Thoracic aorta (tissue), 2 donors: ENCODE measurements around the gene MVB12B. TPM values are rescaled to one million over a fixed set of nuclear protein-coding genes. Genes with fewer than 3 reads are reported as not detected.

Source experiments
- ATAC-seq: fragments of 150-250 bp; one replicate; pipeline ENCODE4 v1.8.0; 2017; ENCODE audit warnings: low read depth; ENCODE audit not compliant: insufficient number of reproducible peaks, low FRiP score
- DNase-seq: peaks from one replicate; pipeline ENCODE4 v3.0.0-alpha.2; 2020; ENCODE audit warnings: low spot score
- H3K27ac ChIP-seq, 2 donors: fragments of 200-600 bp; sonication (generic); 1 replicate in 1 of 2; 2 replicates in 1 of 2; pipeline ENCODE4 v1.5.1; 2016; ENCODE audit warnings: mild to moderate bottlenecking in 2 of 2, moderate library complexity in 2 of 2
- H3K27me3 ChIP-seq: fragments of 200-600 bp; sonication (generic); replicated peaks from 2 replicates; pipeline ENCODE4 v1.6.0; 2016; ENCODE audit warnings: mild to moderate bottlenecking; ENCODE audit not compliant: insufficient read depth
- H3K36me3 ChIP-seq: fragments of 200-600 bp; sonication (generic); one replicate; pipeline ENCODE4 v1.5.1; 2016
- H3K4me1 ChIP-seq, 2 donors: fragments of 200-600 bp; sonication (generic); 1 replicate in 1 of 2; 2 replicates in 1 of 2; pipeline versions ENCODE4 v1.5.1 to v1.6.0; 2016; ENCODE audit warnings: low read depth in 2 of 2, mild to moderate bottlenecking in 1 of 2; ENCODE audit not compliant: control insufficient read depth in 1 of 2
- H3K4me3 ChIP-seq: fragments of 200-600 bp; sonication (generic); 2 replicates; pipeline ENCODE4 v1.5.1; 2016; ENCODE audit warnings: mild to moderate bottlenecking
- H3K9me3 ChIP-seq: fragments of 200-600 bp; sonication (generic); 2 replicates; pipeline ENCODE4 v1.5.1; 2016
- CTCF ChIP-seq: fragments of 200-600 bp; sonication (generic); IDR thresholded peaks from one replicate; pipeline ENCODE4 v1.5.1; 2019; ENCODE audit warnings: antibody characterized with exemption
- total RNA-seq, 2 donors: library from RNA; depleted of rRNA; stranded (reverse); fragments of >200 nt; gene quantifications; one replicate each; pipeline versions ENCODE4 v1.1.0 to v1.2.3, GENCODE V29; 2016

The MVB12B gene
- total RNA-seq, 2 donors from 2014 or later = 18.4 to 21.7 TPM

- peaks cover 12% of the 10 kb centered on the region for H3K36me3 ChIP-seq
- no peak for DNase-seq
- peak overlapping the region; percentile 79 for H3K4me3 ChIP-seq
- H3K9me3 ChIP-seq = no peaks in the 10 kb centered on the region
- no peak for TF ChIP-seq CTCF
- H3K4me1 ChIP-seq = peaks cover 4 to 21% of the 10 kb centered on the region in 2 donors
- ATAC-seq = no peak
- no peaks in the 10 kb centered on the region for H3K27me3 ChIP-seq
- no peak overlapping the region for H3K27ac ChIP-seq
Measured at GRCh38 chr9:126499911-126500599, 173.4 kb downstream of the MVB12B start.

GRCh38 chr9:126500600-126501382 is 174.2 kb downstream of the MVB12B start:
- DNase-seq (no peak), ATAC-seq (no peak)
- H3K27ac ChIP-seq = no peak overlapping the region
- H3K27me3 ChIP-seq = no peaks in the 10 kb centered on the region
- H3K9me3 ChIP-seq = no peaks in the 10 kb centered on the region
- H3K4me1 ChIP-seq = peaks cover 4 to 21% of the 10 kb centered on the region in 2 donors
- H3K4me3 ChIP-seq = no peak overlapping the region
- TF ChIP-seq CTCF = peak; percentile 97
- peaks cover 12% of the 10 kb centered on the region for H3K36me3 ChIP-seq

GRCh38 chr9:126501383-126502331 is 175.0 kb downstream of the MVB12B start:
- ATAC-seq = no peak
- no peak for TF ChIP-seq CTCF
- no peak for DNase-seq
- H3K36me3 ChIP-seq = peaks cover 12% of the 10 kb centered on the region
- no peaks in the 10 kb centered on the region for H3K27me3 ChIP-seq
- no peaks in the 10 kb centered on the region for H3K9me3 ChIP-seq
- peaks cover 4 to 21% of the 10 kb centered on the region in 2 donors for H3K4me1 ChIP-seq
- H3K27ac ChIP-seq = no peak overlapping the region
- H3K4me3 ChIP-seq = no peak overlapping the region

GRCh38 chr9:126502417-126503332 is 176.0 kb downstream of the MVB12B start:
- no peak for DNase-seq
- Histone ChIP-seq H3K4me1 (peaks cover 4 to 21% of the 10 kb centered on the region in 2 donors), H3K4me3 (no peak overlapping the region), H3K27me3 (no peaks in the 10 kb centered on the region), H3K36me3 (peaks cover 12% of the 10 kb centered on the region), H3K9me3 (no peaks in the 10 kb centered on the region), H3K27ac (no peak overlapping the region)
- no peak for ATAC-seq
- no peak for TF ChIP-seq CTCF
